Hepatocyte (in vitro differentiated cells): ENCODE data around the gene RASSF4. TPM values are rescaled to one million over a fixed set of nuclear protein-coding genes. Genes with fewer than 3 reads are reported as not detected.

ENCODE experiments used
- DNase-seq: peaks from one replicate; pipeline ENCODE4 v3.0.0-alpha.2; 2016; ENCODE audit warnings: low spot score
- H2AFZ ChIP-seq: fragments of 200-600 bp; sonication (generic); 2 replicates; pipeline ENCODE4 v1.6.0; 2016; ENCODE audit warnings: antibody characterized with exemption, mild to moderate bottlenecking
- H3K27ac ChIP-seq: fragments of 200-600 bp; sonication (generic); 2 replicates; pipeline ENCODE4 v1.5.1; 2016; ENCODE audit warnings: mild to moderate bottlenecking
- H3K27me3 ChIP-seq: fragments of 200-600 bp; sonication (generic); 2 replicates; pipeline ENCODE4 v1.6.1; 2016
- H3K36me3 ChIP-seq: fragments of 200-600 bp; sonication (generic); replicated peaks from 2 replicates; pipeline ENCODE4 v1.5.1; 2016; ENCODE audit warnings: low read depth; ENCODE audit not compliant: insufficient read depth
- H3K4me1 ChIP-seq: fragments of 200-600 bp; sonication (generic); 2 replicates; pipeline ENCODE4 v1.5.1; 2016; ENCODE audit warnings: mild to moderate bottlenecking, moderate library complexity; ENCODE audit not compliant: insufficient read depth
- H3K4me2 ChIP-seq: fragments of 200-600 bp; sonication (generic); 2 replicates; pipeline ENCODE4 v1.6.0; 2016
- H3K4me3 ChIP-seq: fragments of 200-600 bp; sonication (generic); 2 replicates; pipeline ENCODE4 v1.5.1; 2016; ENCODE audit warnings: mild to moderate bottlenecking
- H3K79me2 ChIP-seq: fragments of 200-600 bp; sonication (generic); 2 replicates; pipeline ENCODE4 v1.6.0; 2017; ENCODE audit warnings: mild to moderate bottlenecking
- H3K9me2 ChIP-seq: fragments of 200-600 bp; sonication (generic); replicated peaks from 2 replicates; pipeline ENCODE4 v1.6.0; 2017; ENCODE audit warnings: mild to moderate bottlenecking; ENCODE audit not compliant: insufficient read depth
- H3K9me3 ChIP-seq: fragments of 200-600 bp; sonication (generic); 2 replicates; pipeline ENCODE4 v1.5.1; 2016; ENCODE audit warnings: low read depth, mild to moderate bottlenecking
- H4K20me1 ChIP-seq: fragments of 200-600 bp; sonication (generic); 2 replicates; pipeline ENCODE4 v1.6.0; 2016; ENCODE audit warnings: mild to moderate bottlenecking; ENCODE audit not compliant: insufficient read depth, poor library complexity, severe bottlenecking
- EZH2 ChIP-seq: fragments of 200-600 bp; sonication (generic); IDR thresholded peaks from 2 replicates; pipeline ENCODE4 v1.6.1; 2016; ENCODE audit warnings: antibody characterized with exemption, mild to moderate bottlenecking, borderline replicate concordance
- EZH2phosphoT487 ChIP-seq: fragments of 200-600 bp; sonication (generic); IDR thresholded peaks from one replicate; pipeline ENCODE4 v1.6.1; 2018; ENCODE audit warnings: antibody characterized with exemption, mild to moderate bottlenecking, low read depth, moderate library complexity; ENCODE audit not compliant: unreplicated experiment, severe bottlenecking
- WGBS: methylation state at CpG from one replicate; pipeline ENCODE4 v1.1.6; 2016; ENCODE audit warnings: low lambda C conversion rate; ENCODE audit errors: missing lambda C conversion rate; 5-methylcytosine and 5-hydroxymethylcytosine counted together
- polyA plus RNA-seq: library from polyadenylated mRNA; unstranded; fragments of >200 nt; fragmentation: Nextera tagmentation; extraction: Ambion mirVana; gene quantifications from 2 replicates; pipeline ENCODE4 v1.2.1, GENCODE V29; 2016
- total RNA-seq: library from RNA; depleted of rRNA; stranded (reverse); fragments of >200 nt; gene quantifications from 2 replicates; pipeline ENCODE4 v1.2.3, GENCODE V29; 2014
- TF ChIP-seq, protein P1 (sequence below): fragments of 200-600 bp; sonication (generic); IDR thresholded peaks from 2 replicates; pipeline ENCODE4 v1.5.1; 2016; ENCODE audit warnings: antibody characterized with exemption, mild to moderate bottlenecking; ENCODE audit not compliant: poor library complexity

RASSF4 gene
- total and polyA plus RNA-seq, 2 experiments from 2014 or later = 19.2 to 20.1 TPM

- no peaks in the 10 kb centered on the region for H3K9me3 ChIP-seq
- no peaks in the 10 kb centered on the region for H3K79me2 ChIP-seq
- no peaks in the 10 kb centered on the region for H3K27me3 ChIP-seq
- WGBS = 55% methylated on average over 1 of the region's 1 CpG
- TF ChIP-seq EZH2phosphoT487 = no peak
- TF ChIP-seq EZH2 = no peak
- TF ChIP-seq, protein P1, sequence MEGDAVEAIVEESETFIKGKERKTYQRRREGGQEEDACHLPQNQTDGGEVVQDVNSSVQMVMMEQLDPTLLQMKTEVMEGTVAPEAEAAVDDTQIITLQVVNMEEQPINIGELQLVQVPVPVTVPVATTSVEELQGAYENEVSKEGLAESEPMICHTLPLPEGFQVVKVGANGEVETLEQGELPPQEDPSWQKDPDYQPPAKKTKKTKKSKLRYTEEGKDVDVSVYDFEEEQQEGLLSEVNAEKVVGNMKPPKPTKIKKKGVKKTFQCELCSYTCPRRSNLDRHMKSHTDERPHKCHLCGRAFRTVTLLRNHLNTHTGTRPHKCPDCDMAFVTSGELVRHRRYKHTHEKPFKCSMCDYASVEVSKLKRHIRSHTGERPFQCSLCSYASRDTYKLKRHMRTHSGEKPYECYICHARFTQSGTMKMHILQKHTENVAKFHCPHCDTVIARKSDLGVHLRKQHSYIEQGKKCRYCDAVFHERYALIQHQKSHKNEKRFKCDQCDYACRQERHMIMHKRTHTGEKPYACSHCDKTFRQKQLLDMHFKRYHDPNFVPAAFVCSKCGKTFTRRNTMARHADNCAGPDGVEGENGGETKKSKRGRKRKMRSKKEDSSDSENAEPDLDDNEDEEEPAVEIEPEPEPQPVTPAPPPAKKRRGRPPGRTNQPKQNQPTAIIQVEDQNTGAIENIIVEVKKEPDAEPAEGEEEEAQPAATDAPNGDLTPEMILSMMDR = no peak
- H3K4me2 ChIP-seq = no peak overlapping the region
- no peak overlapping the region for H3K4me3 ChIP-seq
- H2AFZ ChIP-seq = no peak overlapping the region
- no peak for DNase-seq
- H4K20me1 ChIP-seq = no peaks in the 10 kb centered on the region
- no peaks in the 10 kb centered on the region for H3K9me2 ChIP-seq
- no peaks in the 10 kb centered on the region for H3K36me3 ChIP-seq
- H3K4me1 ChIP-seq = no peaks in the 10 kb centered on the region
- H3K27ac ChIP-seq = no peak overlapping the region
Observed at GRCh38 chr10:44944354-44944753, 15.2 kb upstream of the RASSF4 start.

DNA sequence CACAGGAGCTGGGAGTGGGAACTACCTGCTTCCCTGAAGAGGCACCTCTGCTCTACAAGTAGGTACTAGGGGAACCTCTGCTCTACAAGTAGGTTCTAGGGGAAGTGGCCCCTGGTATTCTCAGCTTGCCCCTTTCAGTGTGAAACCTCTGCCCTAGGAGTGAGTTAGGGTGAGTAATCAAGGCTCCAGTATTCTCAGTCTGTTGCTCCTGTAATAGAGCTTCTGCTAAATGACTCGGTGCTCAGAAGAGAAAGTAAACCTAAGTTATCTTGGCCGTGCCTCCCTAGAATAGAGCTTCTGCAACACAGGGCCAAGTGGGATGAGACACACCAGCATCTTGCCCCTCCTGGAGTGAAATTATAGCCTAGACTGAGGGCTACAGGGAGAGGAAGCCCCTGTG is 13.4 kb upstream of the RASSF4 start:
- no peak for DNase-seq
- no peak overlapping the region for H2AFZ ChIP-seq
- TF ChIP-seq EZH2phosphoT487 (no peak), EZH2 (no peak)
- TF ChIP-seq, protein P1 = no peak
- H3K27me3 ChIP-seq = no peaks in the 10 kb centered on the region
- H3K4me2 ChIP-seq = no peak overlapping the region
- 85% methylated on average over 2 of the region's 2 CpGs for WGBS
- no peak overlapping the region for H3K4me3 ChIP-seq
- no peaks in the 10 kb centered on the region for H3K79me2 ChIP-seq
- H3K9me2 ChIP-seq = no peaks in the 10 kb centered on the region
- H3K27ac ChIP-seq = no peak overlapping the region
- H3K36me3 ChIP-seq = no peaks in the 10 kb centered on the region
- no peaks in the 10 kb centered on the region for H3K9me3 ChIP-seq
- no peaks in the 10 kb centered on the region for H4K20me1 ChIP-seq
- peaks cover 11% of the 10 kb centered on the region for H3K4me1 ChIP-seq

GRCh38 chr10:44947371-44948152 is 12.0 kb upstream of the RASSF4 start:
- H3K4me3 ChIP-seq = no peak overlapping the region
- no peak overlapping the region for H3K4me2 ChIP-seq
- no peaks in the 10 kb centered on the region for H3K79me2 ChIP-seq
- H3K27ac ChIP-seq = no peak overlapping the region
- H3K9me3 ChIP-seq = no peaks in the 10 kb centered on the region
- TF ChIP-seq EZH2phosphoT487 (no peak), EZH2 (no peak)
- TF ChIP-seq, protein P1 = no peak
- 84% methylated on average over 6 of the region's 6 CpGs for WGBS
- H3K4me1 ChIP-seq = peaks cover 11% of the 10 kb centered on the region
- no peaks in the 10 kb centered on the region for H4K20me1 ChIP-seq
- no peak for DNase-seq
- no peak overlapping the region for H2AFZ ChIP-seq
- H3K27me3 ChIP-seq = no peaks in the 10 kb centered on the region
- H3K36me3 ChIP-seq = no peaks in the 10 kb centered on the region
- no peaks in the 10 kb centered on the region for H3K9me2 ChIP-seq
